ENCODE measurements around the gene ADAMTS18.

GRCh38 chr16:77403732-77404131, 31.1 kb downstream of the ADAMTS18 start:
- TF ChIP-seq POLR2A (IDR thresholded peaks at IDR 0.05), result no peak
- no peak for TF ChIP-seq CTCF (IDR thresholded peaks at IDR 0.05)
